GM12875 (cell line): ENCODE measurements around the gene UNC13C.

Experiments used
- H3K4me3 ChIP-seq: one replicate; pipeline ENCODE4 v1.5.1; 2011; ENCODE audit warnings: low read depth, low read length, control low read depth
- CTCF ChIP-seq: IDR thresholded peaks from 2 replicates; pipeline ENCODE4 v1.5.1; 2011; ENCODE audit warnings: low read depth, mild to moderate bottlenecking, control low read depth, inconsistent platforms, low read length, moderate library complexity, borderline replicate concordance; ENCODE audit not compliant: insufficient read depth

The UNC13C gene

GRCh38 chr15:54208786-54209185 lies 230.5 kb downstream of the UNC13C start:
- H3K4me3 ChIP-seq = no peak overlapping the region
- TF ChIP-seq CTCF = no peak

GRCh38 chr15:54212635-54213034 lies 234.4 kb downstream of the UNC13C start:
- TF ChIP-seq CTCF = no peak
- no peak overlapping the region for H3K4me3 ChIP-seq

GRCh38 chr15:54226455-54226854 lies 248.2 kb downstream of the UNC13C start:
- H3K4me3 ChIP-seq = no peak overlapping the region
- TF ChIP-seq CTCF = no peak

- TF ChIP-seq CTCF = no peak
- no peak overlapping the region for H3K4me3 ChIP-seq
Observed at GRCh38 chr15:54227569-54227968, 249.3 kb downstream of the UNC13C start.

- no peak for TF ChIP-seq CTCF
- no peak overlapping the region for H3K4me3 ChIP-seq
Observed at GRCh38 chr15:54250326-54250725, 272.1 kb downstream of the UNC13C start.

GRCh38 chr15:54256190-54256589 lies 277.9 kb downstream of the UNC13C start:
- no peak overlapping the region for H3K4me3 ChIP-seq
- TF ChIP-seq CTCF = no peak

GRCh38 chr15:54273928-54274327 lies 295.7 kb downstream of the UNC13C start:
- 0 out of 2 replicates have a peak, but pooled peaks have one; percentile 15 for TF ChIP-seq CTCF
- H3K4me3 ChIP-seq = no peak overlapping the region
